ENCODE measurements around the gene CDC27. TPM values are rescaled to one million over a fixed set of nuclear protein-coding genes. Genes with fewer than 3 reads are reported as not detected.
A peak's percentile ranks its signal among the peaks of the same experiment; 100 is the strongest.

The CDC27 gene, protein sequence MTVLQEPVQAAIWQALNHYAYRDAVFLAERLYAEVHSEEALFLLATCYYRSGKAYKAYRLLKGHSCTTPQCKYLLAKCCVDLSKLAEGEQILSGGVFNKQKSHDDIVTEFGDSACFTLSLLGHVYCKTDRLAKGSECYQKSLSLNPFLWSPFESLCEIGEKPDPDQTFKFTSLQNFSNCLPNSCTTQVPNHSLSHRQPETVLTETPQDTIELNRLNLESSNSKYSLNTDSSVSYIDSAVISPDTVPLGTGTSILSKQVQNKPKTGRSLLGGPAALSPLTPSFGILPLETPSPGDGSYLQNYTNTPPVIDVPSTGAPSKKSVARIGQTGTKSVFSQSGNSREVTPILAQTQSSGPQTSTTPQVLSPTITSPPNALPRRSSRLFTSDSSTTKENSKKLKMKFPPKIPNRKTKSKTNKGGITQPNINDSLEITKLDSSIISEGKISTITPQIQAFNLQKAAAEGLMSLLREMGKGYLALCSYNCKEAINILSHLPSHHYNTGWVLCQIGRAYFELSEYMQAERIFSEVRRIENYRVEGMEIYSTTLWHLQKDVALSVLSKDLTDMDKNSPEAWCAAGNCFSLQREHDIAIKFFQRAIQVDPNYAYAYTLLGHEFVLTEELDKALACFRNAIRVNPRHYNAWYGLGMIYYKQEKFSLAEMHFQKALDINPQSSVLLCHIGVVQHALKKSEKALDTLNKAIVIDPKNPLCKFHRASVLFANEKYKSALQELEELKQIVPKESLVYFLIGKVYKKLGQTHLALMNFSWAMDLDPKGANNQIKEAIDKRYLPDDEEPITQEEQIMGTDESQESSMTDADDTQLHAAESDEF
- total RNA-seq (61.9 and 63.5 TPM in 2 replicates), polyA plus RNA-seq (35.6 and 38.4 TPM in 2 replicates)

DNA sequence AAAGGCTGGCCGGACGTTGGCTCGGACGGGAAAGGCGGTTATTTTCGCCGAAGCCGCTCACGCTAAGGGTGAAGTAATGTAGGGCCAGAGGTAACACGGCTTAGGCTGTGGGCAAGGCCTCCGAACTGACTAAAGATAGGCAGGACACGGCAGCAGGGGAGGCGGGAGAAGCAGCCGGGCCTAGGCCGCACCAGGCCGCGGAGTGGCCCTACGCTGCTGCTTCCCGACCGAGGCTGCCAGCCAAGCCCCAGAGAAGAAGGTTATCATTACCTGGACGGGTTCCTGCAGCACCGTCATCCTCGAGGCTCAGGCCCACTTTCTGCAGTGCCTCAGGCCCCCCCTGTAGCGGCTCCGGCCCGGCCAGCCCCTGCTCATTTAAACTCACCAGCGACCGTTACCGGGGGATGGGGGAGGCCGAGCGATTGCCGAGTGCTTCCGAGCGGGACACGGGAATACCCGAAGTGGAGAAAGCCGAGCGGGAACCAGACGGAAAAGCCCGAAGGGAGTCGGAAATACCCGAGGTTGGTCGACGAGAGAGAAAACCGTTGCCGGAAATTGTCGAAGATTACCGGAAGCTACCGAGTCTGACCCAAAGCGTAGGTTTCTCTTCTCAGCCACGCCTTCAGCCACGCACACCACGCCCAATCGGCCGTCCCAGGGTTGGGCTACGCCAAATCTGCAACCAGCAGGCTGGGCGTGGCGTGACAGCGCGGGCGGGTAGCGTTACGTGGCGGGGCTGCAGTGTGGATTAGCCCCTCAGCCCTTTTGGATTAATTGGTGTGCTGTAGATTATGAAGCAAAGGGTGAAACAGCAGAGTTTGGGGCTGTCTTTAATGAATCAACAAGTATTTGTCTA lies at the start of gene CDC27:
CDC27 (minus strand) TSS at position 420 of the 856 bp plus-strand sequence; CDS start at position 297, 123 bp downstream.
- peak; percentile 99 for DNase-seq (ENCODE audit: low spot score)
- Histone ChIP-seq H3K79me2 (peaks cover 46% of the 10 kb centered on the region), H3K4me2 (peak within 1 kb of the TSS; percentile 89), H3K9me2 (replicated peaks; ENCODE audit: insufficient read depth) (no peaks in the 10 kb centered on the region), H2AFZ (peak within 1 kb of the TSS; percentile 58), H3K36me3 (replicated peaks; ENCODE audit: insufficient read depth, low read depth) (no peaks in the 10 kb centered on the region), H3K4me3 (peak within 1 kb of the TSS; percentile 24), H3K27me3 (no peaks in the 10 kb centered on the region), H3K9me3 (ENCODE audit: low read depth) (no peaks in the 10 kb centered on the region), H3K4me1 (ENCODE audit: insufficient read depth) (peaks cover 21% of the 10 kb centered on the region), H4K20me1 (ENCODE audit: insufficient read depth, poor library complexity, severe bottlenecking) (peaks cover 39% of the 10 kb centered on the region), H3K27ac (peak within 1 kb of the TSS; percentile 95)
- TF ChIP-seq, protein P1, sequence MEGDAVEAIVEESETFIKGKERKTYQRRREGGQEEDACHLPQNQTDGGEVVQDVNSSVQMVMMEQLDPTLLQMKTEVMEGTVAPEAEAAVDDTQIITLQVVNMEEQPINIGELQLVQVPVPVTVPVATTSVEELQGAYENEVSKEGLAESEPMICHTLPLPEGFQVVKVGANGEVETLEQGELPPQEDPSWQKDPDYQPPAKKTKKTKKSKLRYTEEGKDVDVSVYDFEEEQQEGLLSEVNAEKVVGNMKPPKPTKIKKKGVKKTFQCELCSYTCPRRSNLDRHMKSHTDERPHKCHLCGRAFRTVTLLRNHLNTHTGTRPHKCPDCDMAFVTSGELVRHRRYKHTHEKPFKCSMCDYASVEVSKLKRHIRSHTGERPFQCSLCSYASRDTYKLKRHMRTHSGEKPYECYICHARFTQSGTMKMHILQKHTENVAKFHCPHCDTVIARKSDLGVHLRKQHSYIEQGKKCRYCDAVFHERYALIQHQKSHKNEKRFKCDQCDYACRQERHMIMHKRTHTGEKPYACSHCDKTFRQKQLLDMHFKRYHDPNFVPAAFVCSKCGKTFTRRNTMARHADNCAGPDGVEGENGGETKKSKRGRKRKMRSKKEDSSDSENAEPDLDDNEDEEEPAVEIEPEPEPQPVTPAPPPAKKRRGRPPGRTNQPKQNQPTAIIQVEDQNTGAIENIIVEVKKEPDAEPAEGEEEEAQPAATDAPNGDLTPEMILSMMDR (IDR thresholded peaks at IDR 0.05; ENCODE audit: poor library complexity): no peak
- no peak for TF ChIP-seq EZH2 (IDR thresholded peaks at IDR 0.05; ENCODE audit: borderline replicate concordance)
- 3% methylated on average over 64 of the region's 64 CpGs for WGBS (ENCODE audit: low lambda C conversion rate, missing lambda C conversion rate)

- Histone ChIP-seq H3K27me3 (no peaks in the 10 kb centered on the region), H3K9me3 (ENCODE audit: low read depth) (no peaks in the 10 kb centered on the region), H3K36me3 (replicated peaks; ENCODE audit: insufficient read depth, low read depth) (no peaks in the 10 kb centered on the region), H2AFZ (no peak overlapping the region), H3K4me1 (ENCODE audit: insufficient read depth) (peaks cover 16% of the 10 kb centered on the region), H3K4me3 (no peak overlapping the region), H4K20me1 (ENCODE audit: insufficient read depth, poor library complexity, severe bottlenecking) (no peaks in the 10 kb centered on the region), H3K4me2 (no peak overlapping the region), H3K79me2 (no peaks in the 10 kb centered on the region), H3K9me2 (replicated peaks; ENCODE audit: insufficient read depth) (no peaks in the 10 kb centered on the region), H3K27ac (no peak overlapping the region)
- no peak for DNase-seq (ENCODE audit: low spot score)
- 96% methylated on average over 26 of the region's 29 CpGs for WGBS (ENCODE audit: low lambda C conversion rate, missing lambda C conversion rate)
- TF ChIP-seq EZH2 (IDR thresholded peaks at IDR 0.05; ENCODE audit: borderline replicate concordance) (no peak), EZH2phosphoT487 (IDR thresholded peaks at IDR 0.05; ENCODE audit: low read depth, severe bottlenecking, unreplicated experiment) (no peak)
- TF ChIP-seq, protein P1 (IDR thresholded peaks at IDR 0.05; ENCODE audit: poor library complexity): no peak
These were observed 49.4 kb upstream of the CDC27 start for GRCh38 chr17:47238321-47239010.

GRCh38 chr17:47237841-47238240 lies 48.7 kb upstream of the CDC27 start:
- WGBS (ENCODE audit: low lambda C conversion rate, missing lambda C conversion rate): 97% methylated on average over 7 of the region's 7 CpGs
- no peaks in the 10 kb centered on the region for H3K79me2 ChIP-seq
- no peaks in the 10 kb centered on the region for H3K27me3 ChIP-seq
- no peak overlapping the region for H3K27ac ChIP-seq
- H4K20me1 ChIP-seq (ENCODE audit: insufficient read depth, poor library complexity, severe bottlenecking): no peaks in the 10 kb centered on the region
- no peaks in the 10 kb centered on the region for H3K9me2 ChIP-seq (replicated peaks; ENCODE audit: insufficient read depth)
- TF ChIP-seq EZH2phosphoT487 (IDR thresholded peaks at IDR 0.05; ENCODE audit: low read depth, severe bottlenecking, unreplicated experiment) (no peak), EZH2 (IDR thresholded peaks at IDR 0.05; ENCODE audit: borderline replicate concordance) (no peak)
- TF ChIP-seq, protein P1 (IDR thresholded peaks at IDR 0.05; ENCODE audit: poor library complexity): no peak
- no peaks in the 10 kb centered on the region for H3K36me3 ChIP-seq (replicated peaks; ENCODE audit: insufficient read depth, low read depth)
- H3K4me3 ChIP-seq: no peak overlapping the region
- no peak for DNase-seq (ENCODE audit: low spot score)
- H2AFZ ChIP-seq: no peak overlapping the region
- H3K4me1 ChIP-seq (ENCODE audit: insufficient read depth): peaks cover 16% of the 10 kb centered on the region
- H3K4me2 ChIP-seq: no peak overlapping the region
- H3K9me3 ChIP-seq (ENCODE audit: low read depth): no peaks in the 10 kb centered on the region
